Stimulated activated CD8-positive, alpha-beta memory T cell treated with anti-CD3 and anti-CD28 coated beads, Interleukin-7, amount 100 ng/mL, for 24 hours (primary cell): ENCODE results near the gene TNFRSF18.

Experiments
- DNase-seq: peaks from one replicate; pipeline ENCODE4 v3.0.0-alpha.2; 2020; ENCODE audit warnings: low read depth

TNFRSF18 gene

DNA sequence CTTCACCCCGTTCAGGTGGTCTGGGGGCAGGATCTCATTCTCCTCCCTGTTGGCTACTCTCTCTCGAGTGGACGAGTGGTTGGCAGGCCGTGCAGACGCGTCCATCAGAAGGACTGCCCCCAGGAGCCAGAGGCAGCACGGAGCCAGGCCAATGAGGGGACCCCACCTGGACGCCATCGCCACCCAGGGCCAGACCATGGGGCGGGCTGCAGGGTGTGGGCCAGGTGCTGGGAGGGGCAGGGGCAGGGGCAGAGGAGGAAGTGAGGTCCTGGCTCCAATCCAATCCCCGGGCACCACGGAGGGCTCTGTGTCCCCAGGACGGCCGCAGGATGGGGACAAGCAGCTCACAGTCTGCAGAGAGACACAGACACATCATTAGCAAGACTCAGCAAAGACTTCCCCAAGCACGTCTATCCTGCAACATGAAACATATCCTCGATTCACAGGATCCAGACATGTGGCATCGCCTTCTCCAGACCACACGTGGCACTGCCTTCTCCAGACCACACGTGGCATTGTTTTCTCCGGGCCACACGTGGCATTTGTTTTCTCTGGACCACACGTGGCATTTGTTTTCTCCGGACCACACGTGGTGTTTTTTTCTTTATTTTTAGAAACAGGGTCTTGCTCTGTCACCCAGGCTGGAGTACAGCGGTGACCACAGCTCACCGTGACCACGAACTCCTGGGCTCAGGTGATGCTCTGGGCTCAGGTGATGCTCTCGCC is 22.4 kb upstream of the TNFRSF18 start:
- no peak for DNase-seq

GRCh38 chr1:1228187-1228586 is 21.8 kb upstream of the TNFRSF18 start:
- DNase-seq: no peak

DNA sequence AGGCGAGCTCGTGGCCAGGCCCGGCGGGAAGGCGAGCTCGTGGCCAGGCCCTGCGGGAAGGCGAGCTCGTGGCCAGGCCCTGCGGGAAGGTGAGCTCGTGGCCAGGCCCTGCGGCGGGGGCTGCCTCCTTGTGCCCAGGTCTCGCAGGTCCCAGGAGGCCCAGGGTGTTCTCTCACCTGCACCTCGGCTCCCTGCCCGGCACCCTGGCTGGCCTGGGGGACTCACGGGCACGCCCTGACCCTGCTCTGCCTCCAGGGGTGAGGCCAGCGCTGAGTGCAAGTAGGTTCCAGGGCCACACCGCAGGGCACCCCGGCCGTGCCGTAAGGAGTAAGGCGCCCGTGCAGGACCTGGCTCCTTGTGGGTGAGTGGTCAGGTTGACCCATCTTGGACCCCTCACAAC is 21.0 kb upstream of the TNFRSF18 start:
- no peak for DNase-seq

GRCh38 chr1:1226566-1227362 is 20.4 kb upstream of the TNFRSF18 start:
- no peak for DNase-seq

GRCh38 chr1:1225913-1226312 is 19.5 kb upstream of the TNFRSF18 start:
- no peak for DNase-seq

GRCh38 chr1:1225238-1225845 is 18.9 kb upstream of the TNFRSF18 start:
- no peak for DNase-seq

GRCh38 chr1:1223891-1224290 is 17.5 kb upstream of the TNFRSF18 start:
- DNase-seq: no peak

DNA sequence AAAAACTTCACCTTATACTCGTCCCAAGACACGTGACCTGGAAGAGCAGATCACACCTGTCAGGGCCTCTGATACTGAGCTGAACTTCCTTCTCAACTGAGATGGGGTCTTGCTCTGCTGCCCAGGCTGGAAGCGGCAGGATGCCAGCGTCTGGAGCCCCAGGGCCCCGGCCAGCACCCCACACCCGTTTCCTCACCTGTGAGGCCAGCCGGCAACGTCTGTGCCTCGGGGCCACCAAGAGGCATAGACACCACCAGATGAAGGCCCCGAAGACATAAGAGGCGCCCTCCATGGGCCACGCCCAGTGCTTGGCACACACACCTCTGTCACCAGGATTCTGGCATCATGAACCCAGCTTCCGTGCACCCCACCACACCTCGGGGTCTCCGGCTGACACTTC is 16.9 kb upstream of the TNFRSF18 start:
- no peak for DNase-seq

- DNase-seq: no peak
These were observed 16.3 kb upstream of the TNFRSF18 start for GRCh38 chr1:1222575-1223225.

- no peak for DNase-seq
These were observed 15.6 kb upstream of the TNFRSF18 start for GRCh38 chr1:1221887-1222574.

DNA sequence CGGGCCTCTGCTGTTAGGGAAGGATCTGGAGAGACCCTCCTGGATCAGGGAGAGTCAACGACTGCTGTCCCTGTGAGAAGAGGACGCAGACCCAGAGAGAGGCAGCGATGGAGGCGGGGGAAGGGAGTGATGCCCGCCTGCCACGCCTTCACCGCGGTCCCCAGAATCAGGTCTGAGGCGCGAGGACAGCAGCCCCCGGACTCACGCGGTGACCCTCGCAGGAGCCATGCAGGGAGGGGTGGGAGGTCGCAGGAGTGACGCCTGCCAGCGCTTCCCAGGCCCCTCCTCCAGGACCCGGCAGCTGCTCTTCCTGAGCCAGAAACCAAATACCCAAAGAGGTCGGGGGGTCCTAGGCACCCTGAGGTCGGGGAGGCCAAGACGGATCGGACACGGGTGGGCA is 13.8 kb upstream of the TNFRSF18 start:
- DNase-seq: no peak

DNA sequence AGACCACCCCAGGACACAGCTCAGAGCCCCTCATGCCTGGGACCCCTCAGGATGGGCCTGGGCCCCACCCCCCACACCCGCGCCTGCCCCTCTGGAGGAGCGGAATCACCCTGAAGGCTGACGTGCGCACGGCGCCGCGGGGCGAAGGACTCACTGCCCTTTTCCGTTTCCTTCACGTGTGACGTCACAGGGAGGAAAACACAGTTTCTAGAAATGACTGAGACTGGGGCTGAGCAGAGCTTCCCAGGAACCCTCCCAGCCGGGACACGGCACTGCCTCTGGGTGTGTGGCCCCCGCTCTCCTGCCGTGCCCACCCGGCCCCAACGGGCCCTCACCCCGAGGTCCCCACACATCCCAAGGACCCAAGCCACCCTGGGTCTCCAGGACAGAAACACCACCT is 12.9 kb upstream of the TNFRSF18 start:
- no peak for DNase-seq

DNA sequence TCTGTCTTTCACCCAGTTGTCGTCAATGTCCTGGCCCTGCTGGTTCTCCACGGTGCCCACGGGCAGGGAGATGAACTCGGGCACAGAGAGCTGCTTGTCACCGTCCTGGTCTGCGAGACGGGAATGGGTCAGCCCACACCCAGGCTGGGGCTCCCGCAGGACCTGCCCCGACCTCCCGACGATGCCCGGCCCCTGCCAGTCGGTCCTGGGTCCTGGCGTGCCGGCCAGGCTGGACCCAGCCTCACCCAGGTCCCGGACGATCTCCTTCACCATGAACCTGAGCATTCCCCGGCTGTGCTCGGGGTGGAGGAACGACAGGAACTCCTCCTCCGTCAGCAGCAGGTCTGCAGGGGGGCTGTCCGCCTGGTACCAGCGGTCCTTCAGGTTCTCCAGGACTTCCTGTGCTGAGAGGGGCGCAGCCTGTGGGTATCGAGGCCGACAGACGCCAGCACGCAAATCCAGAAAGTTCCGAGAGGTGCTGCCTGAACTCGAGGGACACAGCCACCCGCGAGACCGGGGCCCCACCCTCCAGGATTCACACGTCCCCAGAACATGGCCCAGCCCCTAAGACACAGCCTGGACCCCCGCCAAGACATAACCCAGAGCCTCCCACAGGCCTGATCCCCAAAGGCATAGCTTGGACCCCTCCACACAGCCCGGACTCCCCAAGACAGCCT is 12.3 kb upstream of the TNFRSF18 start:
- DNase-seq: no peak

GRCh38 chr1:1217621-1218523 is 11.5 kb upstream of the TNFRSF18 start:
- DNase-seq: no peak

DNA sequence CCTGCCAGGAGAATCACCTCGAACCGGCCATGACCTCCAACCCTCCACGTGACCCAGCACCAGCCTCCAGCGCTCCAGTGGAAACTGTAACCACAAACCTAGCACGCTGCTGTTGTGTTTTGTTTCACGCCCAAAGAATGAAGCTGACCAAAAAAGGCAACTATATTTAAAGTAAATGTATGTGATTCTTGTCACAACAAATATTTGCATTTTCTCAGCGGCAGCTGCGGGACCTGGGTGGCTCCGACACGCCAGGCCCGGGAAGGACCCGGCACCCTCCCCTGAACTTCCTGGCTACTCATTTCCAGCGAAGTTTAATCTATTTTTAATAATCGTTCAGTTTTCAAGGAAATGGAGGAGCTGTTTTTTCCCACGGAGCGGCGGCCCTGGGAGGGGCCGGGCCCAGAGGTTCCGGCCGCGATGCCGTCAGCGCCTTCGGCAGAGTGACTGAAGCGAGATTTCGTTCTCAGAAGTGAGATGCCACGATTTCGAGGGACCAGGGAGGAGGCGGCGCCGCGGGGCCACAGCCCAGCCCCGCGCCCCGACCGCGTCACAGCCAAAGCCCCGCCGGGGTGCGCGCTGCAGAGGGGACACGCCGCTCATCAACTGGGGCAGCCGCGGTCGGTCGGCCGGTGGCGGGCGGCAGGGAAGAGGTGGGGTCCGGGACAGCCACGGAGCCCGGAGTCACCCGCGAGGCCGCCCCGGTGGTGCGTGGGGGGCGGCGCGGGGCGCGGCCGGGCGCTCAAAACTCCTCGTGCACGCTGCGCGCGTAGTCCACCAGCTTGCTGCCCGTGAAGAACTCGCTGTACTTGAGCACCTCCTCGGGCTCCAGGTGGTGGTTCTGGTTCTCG is 10.6 kb upstream of the TNFRSF18 start:
- DNase-seq: no peak

DNA sequence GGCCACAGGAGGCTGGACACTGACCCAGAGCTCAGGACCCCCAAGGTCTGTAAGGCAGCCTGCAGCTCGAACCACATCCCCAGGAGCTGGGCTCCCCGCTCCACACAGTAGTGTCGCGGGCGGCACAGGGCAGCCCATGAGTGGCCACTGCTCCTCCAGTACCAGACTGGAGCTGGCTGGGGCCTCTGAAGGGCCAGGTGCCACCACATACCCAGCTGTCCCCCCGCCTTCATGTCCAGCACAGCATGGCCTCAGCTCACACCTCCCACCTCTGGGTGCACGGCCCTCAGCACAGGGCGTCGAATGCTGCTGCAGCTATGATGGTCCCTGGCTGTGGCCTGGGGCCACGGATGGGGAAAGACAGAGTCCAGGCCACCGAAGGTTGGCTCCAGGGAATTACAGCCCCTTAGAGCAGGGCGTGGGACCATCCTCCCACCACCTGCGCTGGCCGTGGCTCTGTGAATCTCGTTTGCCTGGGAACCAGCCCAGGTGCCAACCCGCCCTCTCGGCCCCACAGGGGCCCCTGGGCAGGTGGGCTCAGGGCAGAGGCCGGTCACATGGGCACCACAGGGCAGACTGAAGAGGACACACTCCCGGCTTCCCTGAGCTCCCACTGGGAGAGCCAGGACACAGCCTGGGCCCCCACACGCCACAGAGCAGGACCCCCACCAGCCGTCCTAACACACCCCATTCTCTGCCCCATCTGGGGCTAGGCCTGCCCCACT is 9.7 kb upstream of the TNFRSF18 start:
- DNase-seq: no peak

- DNase-seq: no peak
These were observed 8.8 kb upstream of the TNFRSF18 start for GRCh38 chr1:1215080-1215676.
